Measurements from ENCODE around the gene HELZ. TPM values are rescaled to one million over a fixed set of nuclear protein-coding genes. Genes with fewer than 3 reads are reported as not detected.

Gene HELZ
- total RNA-seq, 1 experiment from 2014 or later: 31.3 TPM

DNA sequence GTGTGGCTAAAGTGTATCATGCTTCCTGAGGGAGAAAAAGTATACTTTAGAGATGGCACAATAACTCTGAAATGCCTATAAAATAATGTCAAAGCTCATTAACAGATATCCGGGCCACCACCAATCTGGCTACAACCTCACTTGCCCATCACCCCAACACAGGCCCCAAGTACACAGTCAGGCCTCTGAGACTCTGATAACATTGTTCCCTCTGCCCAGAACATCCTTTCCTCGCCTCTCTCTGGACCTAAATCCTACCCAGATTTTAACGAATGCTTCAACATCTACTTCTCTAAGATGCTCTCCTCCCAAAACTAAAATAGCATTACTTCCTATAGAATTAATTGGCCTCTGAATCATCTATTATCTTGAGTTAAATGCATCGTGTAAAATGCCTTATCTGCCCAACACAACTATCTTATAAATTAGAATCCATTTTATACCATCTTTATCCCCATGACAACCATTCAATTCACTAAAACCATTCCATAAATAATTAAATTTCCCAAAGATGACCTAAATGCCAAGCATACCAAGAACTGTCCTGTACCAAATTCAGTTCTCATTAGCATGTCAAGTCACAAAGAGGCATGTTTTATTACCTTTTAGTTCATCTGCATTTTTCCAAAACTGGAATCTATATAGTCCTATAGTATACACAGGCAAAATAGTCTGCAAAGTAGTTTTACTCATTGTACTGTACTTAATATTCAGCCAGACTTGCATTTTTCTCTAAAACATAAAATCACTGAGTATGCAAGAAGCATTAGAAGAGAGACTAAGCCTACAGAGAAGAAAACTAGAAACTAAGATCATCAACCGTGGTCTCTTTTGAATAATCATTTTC, 15.7 kb downstream of the HELZ start:
- POLR2A ChIA-PET (ENCODE audit: unreplicated experiment): no interaction called here
- no TSS peak for BruUV-seq (replicated peaks)

DNA sequence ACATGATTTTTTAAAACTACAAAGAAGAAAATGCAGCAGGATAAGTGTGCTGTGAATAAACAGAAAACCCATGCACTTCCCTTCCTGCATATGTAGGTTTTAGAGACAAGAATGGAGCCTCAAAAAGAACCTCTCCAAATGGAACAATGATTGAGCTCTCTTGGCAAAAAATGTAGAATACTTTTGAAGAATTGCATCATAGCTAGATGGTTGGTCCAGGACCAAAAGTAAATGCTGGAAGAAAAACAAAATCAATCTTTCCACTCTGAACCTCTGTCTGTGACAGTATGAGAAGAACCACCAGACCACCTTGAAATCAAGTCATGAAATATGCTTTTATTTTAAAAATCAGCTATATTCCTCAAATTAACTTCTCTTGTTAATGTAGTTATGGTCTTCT, 17.5 kb downstream of the HELZ start:
- H3K4me1 ChIP-seq (ENCODE audit: insufficient read depth, low read length): peaks cover 3% of the 10 kb centered on the region
- H3K27ac ChIP-seq (ENCODE audit: low read length): no peak overlapping the region
- H3K9ac ChIP-seq (ENCODE audit: low read length): no peak overlapping the region
- CTCF ChIA-PET: no interaction called here
- no peak overlapping the region for H2AFZ ChIP-seq (ENCODE audit: low read length)
- H3K27me3 ChIP-seq (ENCODE audit: low read length): no peaks in the 10 kb centered on the region
- no peak overlapping the region for H3K4me2 ChIP-seq (ENCODE audit: low read length)
- TF ChIP-seq, protein P1, sequence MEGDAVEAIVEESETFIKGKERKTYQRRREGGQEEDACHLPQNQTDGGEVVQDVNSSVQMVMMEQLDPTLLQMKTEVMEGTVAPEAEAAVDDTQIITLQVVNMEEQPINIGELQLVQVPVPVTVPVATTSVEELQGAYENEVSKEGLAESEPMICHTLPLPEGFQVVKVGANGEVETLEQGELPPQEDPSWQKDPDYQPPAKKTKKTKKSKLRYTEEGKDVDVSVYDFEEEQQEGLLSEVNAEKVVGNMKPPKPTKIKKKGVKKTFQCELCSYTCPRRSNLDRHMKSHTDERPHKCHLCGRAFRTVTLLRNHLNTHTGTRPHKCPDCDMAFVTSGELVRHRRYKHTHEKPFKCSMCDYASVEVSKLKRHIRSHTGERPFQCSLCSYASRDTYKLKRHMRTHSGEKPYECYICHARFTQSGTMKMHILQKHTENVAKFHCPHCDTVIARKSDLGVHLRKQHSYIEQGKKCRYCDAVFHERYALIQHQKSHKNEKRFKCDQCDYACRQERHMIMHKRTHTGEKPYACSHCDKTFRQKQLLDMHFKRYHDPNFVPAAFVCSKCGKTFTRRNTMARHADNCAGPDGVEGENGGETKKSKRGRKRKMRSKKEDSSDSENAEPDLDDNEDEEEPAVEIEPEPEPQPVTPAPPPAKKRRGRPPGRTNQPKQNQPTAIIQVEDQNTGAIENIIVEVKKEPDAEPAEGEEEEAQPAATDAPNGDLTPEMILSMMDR (conservative IDR thresholded peaks at IDR 0.05; ENCODE audit: low read depth, low read length): no peak
- TF ChIP-seq EZH2phosphoT487 (IDR thresholded peaks at IDR 0.05; ENCODE audit: borderline replicate concordance, low read length): no peak
- TF ChIP-seq EZH2 (IDR thresholded peaks at IDR 0.05; ENCODE audit: low read length, unreplicated experiment): no peak
- no peak overlapping the region for H3K4me3 ChIP-seq (ENCODE audit: low read length)
- no peak for DNase-seq
- no peaks in the 10 kb centered on the region for H3F3A ChIP-seq (ENCODE audit: low read length, unreplicated experiment)
- ATAC-seq: no peak
- intact Hi-C loops (cut with micrococcal nuclease): no loop called here
- peaks cover 70% of the 10 kb centered on the region for H3K79me2 ChIP-seq (ENCODE audit: low read length)
- peaks cover 12% of the 10 kb centered on the region for H3K36me3 ChIP-seq (ENCODE audit: low read depth, low read length)
- POLR2A ChIA-PET (ENCODE audit: unreplicated experiment): interaction anchor here (0.6 kb wide), 1 partner anchor 598 kb away, joined by 5 read pairs; the partner anchor contains the start of gene BPTF
- H4K20me1 ChIP-seq (ENCODE audit: low read length): no peaks in the 10 kb centered on the region
- no TSS peak for BruUV-seq (replicated peaks)
- H3K9me2 ChIP-seq (replicated peaks; ENCODE audit: low read length): no peaks in the 10 kb centered on the region
- no peaks in the 10 kb centered on the region for H3K9me3 ChIP-seq (ENCODE audit: low read length)

More for the DNA sequence above, 15.7 kb downstream of the HELZ start:
- no peaks in the 10 kb centered on the region for H3K27me3 ChIP-seq (ENCODE audit: low read length)
- H3K9me2 ChIP-seq (replicated peaks; ENCODE audit: low read length): no peaks in the 10 kb centered on the region
- no peak overlapping the region for H3K4me3 ChIP-seq (ENCODE audit: low read length)
- no peaks in the 10 kb centered on the region for H4K20me1 ChIP-seq (ENCODE audit: low read length)
- no peaks in the 10 kb centered on the region for H3F3A ChIP-seq (ENCODE audit: low read length, unreplicated experiment)
- H3K4me2 ChIP-seq (ENCODE audit: low read length): no peak overlapping the region
- ATAC-seq: no peak
- no peaks in the 10 kb centered on the region for H3K4me1 ChIP-seq (ENCODE audit: insufficient read depth, low read length)
- H3K79me2 ChIP-seq (ENCODE audit: low read length): peaks cover 54% of the 10 kb centered on the region
- DNase-seq: no peak
- TF ChIP-seq EZH2phosphoT487 (IDR thresholded peaks at IDR 0.05; ENCODE audit: borderline replicate concordance, low read length): no peak
- intact Hi-C loops (cut with micrococcal nuclease): no loop called here
- no peaks in the 10 kb centered on the region for H3K9me3 ChIP-seq (ENCODE audit: low read length)
- CTCF ChIA-PET: interaction anchor here (0.6 kb wide), 2 partner anchors 7 to 852 kb away, joined by 3 to 12 read pairs; no protein-coding TSS in a partner anchor
- peaks cover 9% of the 10 kb centered on the region for H3K36me3 ChIP-seq (ENCODE audit: low read depth, low read length)
- H2AFZ ChIP-seq (ENCODE audit: low read length): no peak overlapping the region
- no peak overlapping the region for H3K27ac ChIP-seq (ENCODE audit: low read length)
- H3K9ac ChIP-seq (ENCODE audit: low read length): no peak overlapping the region

DNA sequence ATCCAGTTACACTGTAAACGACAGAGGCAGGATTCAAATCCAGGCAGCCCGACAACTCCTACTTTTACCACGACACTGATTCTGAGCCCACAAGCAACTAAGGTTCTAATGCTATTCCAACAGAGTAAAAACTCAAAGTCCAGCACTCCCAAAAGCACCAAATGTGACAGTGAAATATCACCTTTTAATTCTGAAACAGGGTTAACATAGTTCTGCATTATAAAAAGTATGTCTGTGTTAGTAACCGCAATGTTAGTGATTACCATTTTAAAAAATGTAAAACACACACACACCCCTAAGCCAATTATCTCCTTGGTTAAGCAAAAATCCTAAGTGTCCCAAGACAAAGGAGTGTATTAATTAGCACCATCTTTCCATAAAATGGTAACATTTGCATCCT, 19.7 kb downstream of the HELZ start:
- DNase-seq (no peak), ATAC-seq (no peak)
- Histone ChIP-seq H3K27ac (ENCODE audit: low read length) (no peak overlapping the region), H3K4me1 (ENCODE audit: insufficient read depth, low read length) (peaks cover 9% of the 10 kb centered on the region), H3K36me3 (ENCODE audit: low read depth, low read length) (0 out of 2 replicates have a peak, but pooled peaks cover 10% of the 10 kb centered on the region), H3K9me3 (ENCODE audit: low read length) (no peaks in the 10 kb centered on the region), H3K4me3 (ENCODE audit: low read length) (no peak overlapping the region), H3K4me2 (ENCODE audit: low read length) (no peak overlapping the region), H2AFZ (ENCODE audit: low read length) (no peak overlapping the region), H3K79me2 (ENCODE audit: low read length) (peaks cover 82% of the 10 kb centered on the region), H3K9ac (ENCODE audit: low read length) (no peak overlapping the region), H3K27me3 (ENCODE audit: low read length) (no peaks in the 10 kb centered on the region), H4K20me1 (ENCODE audit: low read length) (peaks cover 3% of the 10 kb centered on the region; the same call in 1 of the 2 replicates), H3K9me2 (replicated peaks; ENCODE audit: low read length) (no peaks in the 10 kb centered on the region), H3F3A (ENCODE audit: low read length, unreplicated experiment) (no peaks in the 10 kb centered on the region)
- no TSS peak for BruUV-seq (replicated peaks)
- TF ChIP-seq, protein P1 (conservative IDR thresholded peaks at IDR 0.05; ENCODE audit: low read depth, low read length): no peak
- TF ChIP-seq EZH2phosphoT487 (IDR thresholded peaks at IDR 0.05; ENCODE audit: borderline replicate concordance, low read length) (no peak), EZH2 (IDR thresholded peaks at IDR 0.05; ENCODE audit: low read length, unreplicated experiment) (no peak)
- intact Hi-C loops (cut with micrococcal nuclease): no loop called here
- CTCF ChIA-PET: no interaction called here
- POLR2A ChIA-PET (ENCODE audit: unreplicated experiment): no interaction called here

All from PC-3 (cell line).